K562 (cell line): ENCODE measurements around the gene C1orf87. TPM values are rescaled to one million over a fixed set of nuclear protein-coding genes. Genes with fewer than 3 reads are reported as not detected.

Experiments
- ATAC-seq: fragments of 200-7000 bp; cut with Tn5 transposase; 3 replicates; pipeline ENCODE4 v1.9.1; 2020; ENCODE audit warnings: moderate library complexity
- BruUV-seq: library from RNA; stranded (reverse); fragments of 400-500 nt; replicated peaks from 2 replicates; lab custom pipeline; 2021; lab: Mats Ljungman, UMichigan
- CTCF ChIA-PET: fragments of 300-600 bp; formaldehyde crosslinking; extraction: SDS; loops from one replicate; lab custom pipeline; 2021; ENCODE audit warnings: low intra/inter-chr PET ratio; lab: Yijun Ruan, JAX
- POLR2A ChIA-PET: fragments of 300-600, 350-650 bp; sonication (Branson Sonifier 250); formaldehyde crosslinking; extraction: SDS; loops from one replicate; lab custom pipeline; 2021; ENCODE audit warnings: antibody characterized with exemption, inconsistent platforms; lab: Yijun Ruan, JAX
- DNase-seq, 4 experiments: peaks; one replicate each; pipeline versions ENCODE4 v3.0.0 to v3.0.0-alpha.2; 2011 to 2018; ENCODE audit warnings: low spot score in 3 of 4, mixed read lengths in 3 of 4; ENCODE audit errors: extremely low read depth in 1 of 4
- FAIRE-seq: peaks from 2 replicates; lab custom pipeline; 2011; peaks lifted over from hg19 to GRCh38; lab: Jason Lieb, UNC
- H2AFZ ChIP-seq: 2 replicates; pipeline ENCODE4 v1.6.0; 2011; ENCODE audit warnings: low read depth, low read length, control low read depth, inconsistent platforms
- H3K27ac ChIP-seq: fragments of 200-600 bp; 3 replicates; pipeline ENCODE4 v1.8.0; 2011; ENCODE audit warnings: low read depth, mild to moderate bottlenecking, control low read depth, inconsistent platforms, low read length, moderate library complexity, mixed read lengths; ENCODE audit errors: extremely low read depth
- H3K27me3 ChIP-seq, 2 experiments: fragments of 300-600 bp in 1 of 2; 2 replicates in 1 of 2; 3 replicates in 1 of 2; pipeline versions ENCODE4 v1.6.0 to v1.8.0; 2011; ENCODE audit warnings: inconsistent platforms in 2 of 2, low read length in 2 of 2, mild to moderate bottlenecking in 1 of 2, mixed read lengths in 1 of 2, moderate library complexity in 1 of 2; ENCODE audit not compliant: control insufficient read depth in 2 of 2, insufficient read depth in 2 of 2
- H3K36me3 ChIP-seq: fragments of 300-600 bp; 3 replicates; pipeline ENCODE4 v1.8.0; 2011; ENCODE audit warnings: mild to moderate bottlenecking, low read length, inconsistent platforms; ENCODE audit not compliant: control insufficient read depth, insufficient read depth
- H3K4me1 ChIP-seq, 2 experiments: fragments of 200-600 bp in 1 of 2; replicated peaks in 1 of 2; 2 replicates in 1 of 2; 3 replicates in 1 of 2; pipeline versions ENCODE4 v1.5.1 to v1.8.0; 2011; ENCODE audit warnings: inconsistent platforms in 2 of 2, low read length in 2 of 2, mild to moderate bottlenecking in 1 of 2, mixed read lengths in 1 of 2, moderate library complexity in 1 of 2; ENCODE audit not compliant: control insufficient read depth in 2 of 2, insufficient read depth in 2 of 2
- H3K4me2 ChIP-seq: 2 replicates; pipeline ENCODE4 v1.6.1; 2011; ENCODE audit warnings: low read length, control low read depth, inconsistent platforms, mixed read lengths; ENCODE audit not compliant: insufficient read depth
- H3K4me3 ChIP-seq: fragments of 200-600 bp; sonication (generic), shearing (Covaris generic); 2 replicates; pipeline ENCODE4 v1.5.1; 2016; ENCODE audit warnings: control low read depth, inconsistent platforms
- H3K79me2 ChIP-seq: fragments of 200-600 bp; 3 replicates; pipeline ENCODE4 v1.8.0; 2011; ENCODE audit warnings: low read length, inconsistent platforms; ENCODE audit not compliant: control insufficient read depth, insufficient read depth
- H3K9ac ChIP-seq, 2 experiments: 2 replicates each; pipeline versions ENCODE4 v1.6.0 to v1.6.1; 2011; ENCODE audit warnings: low read depth in 2 of 2, low read length in 2 of 2, control low read depth in 1 of 2, inconsistent platforms in 1 of 2, mild to moderate bottlenecking in 1 of 2, mixed read lengths in 1 of 2; ENCODE audit not compliant: insufficient read depth in 1 of 2
- H3K9me1 ChIP-seq: one replicate; pipeline ENCODE4 v1.6.0; 2011; ENCODE audit warnings: inconsistent platforms, mild to moderate bottlenecking, low read length, moderate library complexity; ENCODE audit not compliant: control insufficient read depth, insufficient read depth
- H3K9me3 ChIP-seq: replicated peaks from 2 replicates; pipeline ENCODE4 v1.5.1; 2011; ENCODE audit warnings: low read depth, low read length, inconsistent platforms; ENCODE audit not compliant: control insufficient read depth, insufficient read depth
- H4K20me1 ChIP-seq: replicated peaks from 2 replicates; pipeline ENCODE4 v1.6.1; 2011; ENCODE audit warnings: low read length, inconsistent platforms, mixed read lengths; ENCODE audit not compliant: control insufficient read depth, insufficient read depth
- ATF7 ChIP-seq: fragments of 450-650 bp; IDR thresholded peaks from 2 replicates; pipeline ENCODE4 v1.7.1; 2014; ENCODE audit warnings: mild to moderate bottlenecking, moderate library complexity
- CBX5 ChIP-seq: IDR thresholded peaks from 2 replicates; pipeline ENCODE4 v1.6.1; 2014; ENCODE audit warnings: low read depth, borderline replicate concordance
- CREM ChIP-seq: IDR thresholded peaks from 2 replicates; pipeline ENCODE4 v1.6.1; 2014; ENCODE audit warnings: antibody characterized with exemption, low read depth
- HDAC8 ChIP-seq: fragments of 450-650 bp; IDR thresholded peaks from 2 replicates; pipeline ENCODE4 v1.6.1; 2016; ENCODE audit warnings: mild to moderate bottlenecking, missing genetic modification characterization, moderate library complexity, missing compliant biosample characterization
- NFYB ChIP-seq: IDR thresholded peaks from 2 replicates; pipeline ENCODE4 v1.6.1; 2011; ENCODE audit warnings: mild to moderate bottlenecking, moderate library complexity; ENCODE audit not compliant: insufficient read length; ENCODE audit errors: extremely low read depth
- POLR2A ChIP-seq: fragments of 450-650 bp; conservative IDR thresholded peaks from 2 replicates; pipeline ENCODE4 v1.6.1; 2016
- PTRF ChIP-seq: fragments of 450-650 bp; IDR thresholded peaks from 2 replicates; pipeline ENCODE4 v1.6.1; 2016; ENCODE audit warnings: mild to moderate bottlenecking, missing genetic modification characterization, missing compliant biosample characterization
- RBM34 ChIP-seq: fragments of 200-400 bp; formaldehyde crosslinking; IDR thresholded peaks from 2 replicates; pipeline ENCODE4 v1.6.1; 2018; ENCODE audit warnings: low read length, borderline replicate concordance; ENCODE audit not compliant: insufficient read depth
- RCOR1 ChIP-seq, 2 experiments: IDR thresholded peaks; 2 replicates each; pipeline ENCODE4 v1.6.1; 2012; ENCODE audit warnings: low read depth in 2 of 2, low read length in 2 of 2, borderline replicate concordance in 1 of 2, improper control_type of control experiment in 1 of 2
- SAP30 ChIP-seq: fragments of 200-600 bp; sonication (generic); IDR thresholded peaks from 2 replicates; pipeline ENCODE4 v1.6.1; 2012; ENCODE audit warnings: borderline replicate concordance, low read depth, mild to moderate bottlenecking, moderate library complexity, low read length, control low read depth, inconsistent platforms; ENCODE audit not compliant: insufficient read depth, poor library complexity, severe bottlenecking
- SMAD3 ChIP-seq: fragments of 450-650 bp; formaldehyde crosslinking; conservative IDR thresholded peaks from 2 replicates; pipeline ENCODE4 v1.4.0; 2020; ENCODE audit warnings: mild to moderate bottlenecking
- SRF ChIP-seq, 2 experiments: fragments of 250-450, 450-650 bp in 1 of 2; sonication (Bioruptor Pico) in 1 of 2; sonication (generic) in 1 of 2; formaldehyde crosslinking; IDR thresholded peaks; 2 replicates each; pipeline versions ENCODE4 v1.5.0 to v1.5.1; 2020 to 2022; ENCODE audit warnings: mild to moderate bottlenecking in 1 of 2, missing genetic modification reagents in 1 of 2
- ZNF253 ChIP-seq: fragments of 250-450 bp; sonication (Bioruptor Pico); conservative IDR thresholded peaks from 2 replicates; pipeline ENCODE4 v1.6.1; 2021; ENCODE audit warnings: mild to moderate bottlenecking
- ZNF311 ChIP-seq: fragments of 250-450 bp; sonication (Bioruptor Pico); IDR thresholded peaks from 2 replicates; pipeline ENCODE4 v1.4.0; 2020; ENCODE audit warnings: mild to moderate bottlenecking, moderate library complexity
- WGBS: fragments of 100-300 bp; shearing (Covaris generic); methylation state at CpG from one replicate; pipeline ENCODE4 v1.1.6; 2016; ENCODE audit warnings: low coverage, mixed read lengths; ENCODE audit not compliant: insufficient coverage; ENCODE audit errors: missing lambda C conversion rate; 5-methylcytosine and 5-hydroxymethylcytosine counted together
- in situ Hi-C: fragments of 300-500 bp; cut with MboI; formaldehyde crosslinking; loops from 4 replicates; pipeline ENCODE4 v1.15.0; 2018; ENCODE audit warnings: inconsistent platforms, mixed read lengths
- intact Hi-C: fragments of 100-400 bp; cut with micrococcal nuclease; formaldehyde crosslinking; loops from 2 replicates; pipeline ENCODE4 v1.14.2; 2022
- polyA plus RNA-seq, 8 experiments: library from polyadenylated mRNA; depleted of rRNA in 4 of 8; stranded (reverse) in 5 of 8; unstranded in 3 of 8; fragments of >200 nt; fragmentation: Nextera tagmentation in 2 of 8; fragmentation: Illumina TruSeq in 1 of 8; extraction: Ambion mirVana in 2 of 8; extraction: Trizol in 1 of 8; gene quantifications; 2 replicates each; pipeline versions ENCODE4 v1.2.1 to v1.2.3, GENCODE V29; 2011 to 2014; ENCODE audit warnings: inconsistent platforms in 1 of 8, missing spikeins in 1 of 8
- total RNA-seq, 7 experiments: library from RNA; depleted of rRNA in 6 of 7; stranded (reverse); fragments of >200 nt in 6 of 7; fragmentation: Illumina TruSeq in 2 of 7; extraction: Trizol in 2 of 7; gene quantifications; 2 replicates each; pipeline versions ENCODE4 v1.2.1 to v1.2.3, GENCODE V29; 2011 to 2021; ENCODE audit warnings: low replicate concordance in 1 of 7
- TF ChIP-seq, protein P1 (sequence below): fragments of 250-450 bp; sonication (Bioruptor Pico); IDR thresholded peaks from 2 replicates; pipeline ENCODE4 v1.5.0; 2021; ENCODE audit warnings: mild to moderate bottlenecking, borderline replicate concordance
- TF ChIP-seq, protein P2 (sequence below): sonication (generic); formaldehyde crosslinking; IDR thresholded peaks from 2 replicates; pipeline ENCODE4 v1.8.0; 2022; ENCODE audit warnings: mild to moderate bottlenecking, missing genetic modification reagents
- TF ChIP-seq, protein P3 (sequence below): fragments of 150-350 bp; conservative IDR thresholded peaks from 2 replicates; pipeline ENCODE4 v1.6.1; 2014; ENCODE audit warnings: low read length
- TF ChIP-seq, protein P4 (sequence below): fragments of 450-650 bp; formaldehyde crosslinking; IDR thresholded peaks from 2 replicates; pipeline ENCODE4 v1.4.0; 2022; ENCODE audit warnings: mild to moderate bottlenecking, moderate library complexity

C1orf87 gene
- total and polyA plus RNA-seq, 9 of the 15 experiments (the other 6 are each of a cell fraction or from before 2014, with no cell fraction given) = not detected

DNA sequence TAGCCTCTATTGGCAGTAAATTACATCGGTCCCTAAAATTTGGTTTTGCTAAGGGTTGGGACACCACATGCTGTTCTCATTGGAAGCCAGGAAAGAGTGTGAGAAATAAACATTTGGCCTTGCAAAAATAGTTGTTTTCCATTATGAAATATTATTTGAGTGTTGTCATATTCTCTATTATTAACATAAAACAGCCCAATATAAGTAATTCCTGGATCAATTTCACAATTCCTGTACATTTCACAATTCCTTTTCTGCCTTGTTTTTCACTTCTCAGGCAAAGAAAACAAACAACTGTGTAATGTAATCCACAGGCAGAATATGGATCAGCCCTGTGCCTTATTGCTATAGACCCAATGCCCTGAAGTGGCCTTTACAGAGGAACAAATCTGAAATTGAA, 40.5 kb downstream of the C1orf87 start:
- Histone ChIP-seq H2AFZ (no peak overlapping the region), H3K4me2 (no peak overlapping the region), H3K4me3 (no peak overlapping the region), H3K9me1 (no peaks in the 10 kb centered on the region), H3K36me3 (no peaks in the 10 kb centered on the region), H3K9ac (no peak overlapping the region), H3K27me3 (no peaks in the 10 kb centered on the region), H4K20me1 (no peaks in the 10 kb centered on the region), H3K27ac (no peak overlapping the region), H3K9me3 (no peaks in the 10 kb centered on the region), H3K4me1 (no peaks in the 10 kb centered on the region), H3K79me2 (no peaks in the 10 kb centered on the region)
- no TSS peak for BruUV-seq
- intact Hi-C loops (no loop called here), in situ Hi-C loops (no loop called here)
- ATAC-seq = no peak
- 0% methylated on average over 1 of the region's 1 CpG for WGBS
- no peak for FAIRE-seq
- no peak for DNase-seq
- CTCF ChIA-PET = no interaction called here
- POLR2A ChIA-PET = no interaction called here
- TF ChIP-seq, protein P1, sequence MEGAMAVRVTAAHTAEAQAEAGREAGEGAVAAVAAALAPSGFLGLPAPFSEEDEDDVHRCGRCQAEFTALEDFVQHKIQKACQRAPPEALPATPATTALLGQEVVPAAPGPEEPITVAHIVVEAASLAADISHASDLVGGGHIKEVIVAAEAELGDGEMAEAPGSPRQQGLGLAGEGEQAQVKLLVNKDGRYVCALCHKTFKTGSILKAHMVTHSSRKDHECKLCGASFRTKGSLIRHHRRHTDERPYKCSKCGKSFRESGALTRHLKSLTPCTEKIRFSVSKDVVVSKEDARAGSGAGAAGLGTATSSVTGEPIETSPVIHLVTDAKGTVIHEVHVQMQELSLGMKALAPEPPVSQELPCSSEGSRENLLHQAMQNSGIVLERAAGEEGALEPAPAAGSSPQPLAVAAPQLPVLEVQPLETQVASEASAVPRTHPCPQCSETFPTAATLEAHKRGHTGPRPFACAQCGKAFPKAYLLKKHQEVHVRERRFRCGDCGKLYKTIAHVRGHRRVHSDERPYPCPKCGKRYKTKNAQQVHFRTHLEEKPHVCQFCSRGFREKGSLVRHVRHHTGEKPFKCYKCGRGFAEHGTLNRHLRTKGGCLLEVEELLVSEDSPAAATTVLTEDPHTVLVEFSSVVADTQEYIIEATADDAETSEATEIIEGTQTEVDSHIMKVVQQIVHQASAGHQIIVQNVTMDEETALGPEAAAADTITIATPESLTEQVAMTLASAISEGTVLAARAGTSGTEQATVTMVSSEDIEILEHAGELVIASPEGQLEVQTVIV (CRISPR knock-in tag) = no peak
- TF ChIP-seq SAP30 (no peak), ZNF253 (CRISPR knock-in tag) (no peak), SMAD3 (CRISPR knock-in tag) (no peak), RCOR1 (IDR thresholded peaks at IDR 0.05; ENCODE audit: borderline replicate concordance in 1 of 2, low read depth in 2 of 2, low read length in 2 of 2) (no peak), CREM (no peak), RBM34 (no peak), ZNF311 (CRISPR knock-in tag) (no peak), ATF7 (no peak), POLR2A (no peak), PTRF (tag) (no peak), SRF (CRISPR knock-in tag; IDR thresholded peaks at IDR 0.05) (no peak), HDAC8 (tag) (no peak), CBX5 (no peak), NFYB (no peak)
- TF ChIP-seq, protein P2, sequence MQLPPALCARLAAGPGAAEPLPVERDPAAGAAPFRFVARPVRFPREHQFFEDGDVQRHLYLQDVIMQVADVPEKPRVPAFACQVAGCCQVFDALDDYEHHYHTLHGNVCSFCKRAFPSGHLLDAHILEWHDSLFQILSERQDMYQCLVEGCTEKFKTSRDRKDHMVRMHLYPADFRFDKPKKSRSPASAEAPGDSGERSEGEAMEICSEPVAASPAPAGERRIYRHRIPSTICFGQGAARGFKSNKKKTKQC (CRISPR knock-in tag) = no peak
- TF ChIP-seq, protein P3, sequence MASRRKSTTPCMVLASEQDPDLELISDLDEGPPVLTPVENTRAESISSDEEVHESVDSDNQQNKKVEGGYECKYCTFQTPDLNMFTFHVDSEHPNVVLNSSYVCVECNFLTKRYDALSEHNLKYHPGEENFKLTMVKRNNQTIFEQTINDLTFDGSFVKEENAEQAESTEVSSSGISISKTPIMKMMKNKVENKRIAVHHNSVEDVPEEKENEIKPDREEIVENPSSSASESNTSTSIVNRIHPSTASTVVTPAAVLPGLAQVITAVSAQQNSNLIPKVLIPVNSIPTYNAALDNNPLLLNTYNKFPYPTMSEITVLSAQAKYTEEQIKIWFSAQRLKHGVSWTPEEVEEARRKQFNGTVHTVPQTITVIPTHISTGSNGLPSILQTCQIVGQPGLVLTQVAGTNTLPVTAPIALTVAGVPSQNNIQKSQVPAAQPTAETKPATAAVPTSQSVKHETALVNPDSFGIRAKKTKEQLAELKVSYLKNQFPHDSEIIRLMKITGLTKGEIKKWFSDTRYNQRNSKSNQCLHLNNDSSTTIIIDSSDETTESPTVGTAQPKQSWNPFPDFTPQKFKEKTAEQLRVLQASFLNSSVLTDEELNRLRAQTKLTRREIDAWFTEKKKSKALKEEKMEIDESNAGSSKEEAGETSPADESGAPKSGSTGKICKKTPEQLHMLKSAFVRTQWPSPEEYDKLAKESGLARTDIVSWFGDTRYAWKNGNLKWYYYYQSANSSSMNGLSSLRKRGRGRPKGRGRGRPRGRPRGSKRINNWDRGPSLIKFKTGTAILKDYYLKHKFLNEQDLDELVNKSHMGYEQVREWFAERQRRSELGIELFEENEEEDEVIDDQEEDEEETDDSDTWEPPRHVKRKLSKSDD = no peak
- TF ChIP-seq, protein P4, sequence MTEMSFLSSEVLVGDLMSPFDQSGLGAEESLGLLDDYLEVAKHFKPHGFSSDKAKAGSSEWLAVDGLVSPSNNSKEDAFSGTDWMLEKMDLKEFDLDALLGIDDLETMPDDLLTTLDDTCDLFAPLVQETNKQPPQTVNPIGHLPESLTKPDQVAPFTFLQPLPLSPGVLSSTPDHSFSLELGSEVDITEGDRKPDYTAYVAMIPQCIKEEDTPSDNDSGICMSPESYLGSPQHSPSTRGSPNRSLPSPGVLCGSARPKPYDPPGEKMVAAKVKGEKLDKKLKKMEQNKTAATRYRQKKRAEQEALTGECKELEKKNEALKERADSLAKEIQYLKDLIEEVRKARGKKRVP (CRISPR knock-in tag) = no peak
